ENCODE measurements around the gene LATS2.
"Not testable (repeated sequence)": the region's sequence is repeated elsewhere in the genome, so short reads cannot be mapped to it uniquely, and the experiment has no call there.

The LATS2 gene

GRCh38 chr13:21075379-21076249 is 14.2 kb upstream of the LATS2 start:
- DNase-seq (ENCODE audit: low read depth, low spot score), result no peak

DNA sequence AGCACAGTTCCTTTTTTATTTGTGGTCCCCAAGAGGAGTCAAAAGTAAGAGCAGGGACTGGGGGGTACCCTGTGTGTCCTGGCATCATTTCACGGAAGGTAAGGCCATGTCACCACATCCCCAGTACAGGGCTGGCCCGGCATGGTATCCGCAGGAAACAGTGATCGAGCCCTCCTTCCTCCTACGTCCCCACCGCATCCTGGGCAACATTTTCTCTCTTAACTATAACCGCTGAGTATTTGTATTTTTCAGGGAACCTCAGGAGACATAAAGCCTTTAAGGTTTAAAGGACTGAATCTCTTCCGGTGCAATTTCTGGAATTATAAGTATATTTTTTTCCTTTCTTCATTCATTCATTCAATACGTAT is 13.6 kb upstream of the LATS2 start:
- DNase-seq (ENCODE audit: low read depth, low spot score), result no peak

DNA sequence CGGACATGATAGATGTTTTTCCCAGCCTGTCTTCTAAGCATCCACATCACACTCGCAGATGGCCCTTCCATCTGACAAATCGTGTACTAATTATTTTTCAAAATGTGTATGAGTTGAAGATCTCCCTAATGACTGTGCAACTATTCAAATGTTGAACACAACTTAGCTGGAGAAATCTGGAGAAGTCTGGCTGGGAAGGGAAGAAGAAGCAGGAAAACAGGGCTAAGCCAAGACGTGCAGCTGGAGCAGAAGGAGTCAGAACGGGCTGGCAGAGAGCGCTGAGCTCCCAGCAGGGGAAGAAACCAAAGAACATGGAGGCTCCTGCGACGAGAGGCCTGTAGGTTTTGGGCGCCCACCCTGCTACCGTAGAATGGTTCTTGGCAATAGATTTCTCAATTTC is 13.2 kb upstream of the LATS2 start:
- DNase-seq (ENCODE audit: low read depth, low spot score), result no peak

- no peak for DNase-seq (ENCODE audit: low read depth, low spot score)
Observed at GRCh38 chr13:21071924-21072323, 10.5 kb upstream of the LATS2 start.

DNA sequence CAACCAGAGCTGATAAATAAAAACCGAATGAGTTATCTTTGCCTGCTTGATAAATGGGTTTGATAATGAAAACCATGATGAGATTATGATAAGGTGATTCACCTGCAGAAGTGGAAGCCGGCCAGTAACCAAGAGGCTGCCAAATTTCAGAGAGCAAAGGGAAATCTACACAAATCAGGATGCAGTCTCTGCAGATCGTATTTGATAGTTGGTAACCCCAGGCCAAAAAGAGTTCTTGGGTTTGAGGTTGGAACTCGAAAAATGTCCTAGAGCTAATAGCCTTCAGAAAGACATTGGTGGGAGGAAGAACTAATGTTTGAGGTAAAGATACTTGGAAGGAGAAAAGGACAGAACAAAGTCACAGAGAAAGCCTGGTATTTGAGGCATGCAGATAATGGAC is 9.6 kb upstream of the LATS2 start:
- DNase-seq (ENCODE audit: low read depth, low spot score), result no peak

DNA sequence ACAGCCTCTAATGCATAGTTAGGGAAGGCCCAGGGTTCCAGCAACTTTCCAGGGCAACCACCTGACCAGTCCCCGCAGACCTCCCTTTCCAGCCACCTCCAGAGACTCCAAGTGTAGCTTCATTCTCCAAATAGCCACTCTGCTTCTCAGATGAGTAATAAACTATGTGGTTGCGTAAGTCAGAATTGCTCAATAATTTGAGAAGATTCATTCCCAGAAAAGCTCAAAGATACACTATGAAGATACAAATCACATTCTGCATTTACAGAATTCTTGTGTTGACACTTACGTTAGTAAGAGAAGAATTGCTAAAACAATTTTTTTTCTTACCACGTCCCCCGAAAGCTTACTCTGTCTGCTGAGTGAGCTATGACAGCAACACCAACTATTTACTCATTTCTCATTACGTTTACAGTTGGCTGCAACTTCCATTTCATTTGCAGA is 8.2 kb upstream of the LATS2 start:
- DNase-seq (ENCODE audit: low read depth, low spot score), result peak; percentile 54

DNA sequence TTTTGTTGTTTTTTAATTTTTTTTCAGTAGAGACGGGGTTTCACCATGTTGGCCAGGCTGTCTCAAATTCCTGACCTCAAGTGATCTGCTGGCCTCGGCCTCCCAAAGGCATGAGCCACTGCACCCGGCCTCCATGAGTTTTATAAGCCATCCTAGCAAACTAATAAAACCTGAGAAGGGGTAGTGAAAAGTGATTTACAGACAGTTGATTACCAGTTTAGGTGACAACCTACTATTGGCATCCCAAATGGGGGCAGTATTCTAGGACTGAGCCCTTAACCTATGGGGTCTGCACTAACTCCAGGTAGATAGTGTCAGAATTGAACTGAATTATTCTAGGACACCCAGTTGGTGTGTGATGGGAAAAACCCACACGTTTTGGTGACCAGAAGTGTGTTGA is 6.5 kb upstream of the LATS2 start:
- no peak for DNase-seq (ENCODE audit: low read depth, low spot score)

DNA sequence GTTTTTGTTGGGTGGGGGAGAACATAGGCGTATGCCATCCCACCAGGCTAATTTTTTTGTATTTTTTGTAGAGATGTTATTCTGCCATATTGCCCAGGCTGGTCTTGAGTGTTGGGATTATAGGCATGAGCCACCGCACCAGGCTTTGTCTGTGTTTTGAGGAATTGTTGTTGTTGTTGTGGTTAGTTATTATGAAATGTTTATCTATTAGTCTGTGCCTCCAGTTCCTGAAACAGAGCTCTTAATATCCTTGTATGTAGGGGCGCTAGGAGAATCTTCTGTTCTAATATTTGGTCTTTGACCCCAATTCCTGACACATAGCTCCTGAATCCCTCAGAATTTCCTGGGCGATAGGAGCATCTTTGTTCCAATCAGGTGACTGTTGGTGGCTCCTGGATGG is 5.6 kb upstream of the LATS2 start:
- DNase-seq (ENCODE audit: low read depth, low spot score), result no peak

DNA sequence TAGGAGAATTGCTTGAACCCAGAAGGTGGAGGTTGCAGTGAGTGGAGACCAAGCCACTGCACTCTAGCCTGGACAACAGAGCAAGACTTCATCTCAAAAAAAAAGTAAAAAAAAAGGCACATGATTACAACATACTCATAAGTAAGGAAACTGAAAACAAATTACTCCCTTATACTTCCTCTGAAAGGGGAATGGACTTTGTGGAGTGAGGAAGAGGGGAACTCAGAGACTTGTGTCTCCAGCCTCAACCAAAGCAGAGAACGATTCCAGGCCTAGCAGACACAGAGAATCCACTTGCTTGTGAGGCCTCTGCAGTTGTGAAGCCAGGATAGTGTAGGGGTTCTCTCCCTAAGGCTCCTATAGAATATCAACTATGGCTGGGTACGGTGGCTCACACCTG is 4.3 kb upstream of the LATS2 start:
- DNase-seq (ENCODE audit: low read depth, low spot score), result no peak

DNA sequence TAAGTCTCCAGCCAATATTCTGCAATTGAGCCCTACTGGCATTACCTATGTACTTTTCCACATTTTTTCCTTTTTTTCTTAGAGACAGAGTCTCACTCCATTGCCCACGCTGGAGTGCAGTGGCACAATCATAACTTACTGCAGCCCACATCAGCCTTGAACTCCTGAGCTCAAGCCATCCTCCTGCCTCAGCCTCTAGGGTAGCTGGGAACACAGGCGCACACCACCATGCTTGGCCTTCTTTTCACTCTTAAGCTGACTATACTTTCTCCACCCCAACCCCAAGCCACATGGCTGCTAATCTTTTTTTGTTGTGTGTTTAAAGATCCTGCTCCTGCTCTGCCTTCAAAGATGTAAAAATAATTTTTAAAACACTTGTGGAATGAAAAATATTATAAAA is 1.6 kb upstream of the LATS2 start:
- no peak for DNase-seq (ENCODE audit: low read depth, low spot score)

DNA sequence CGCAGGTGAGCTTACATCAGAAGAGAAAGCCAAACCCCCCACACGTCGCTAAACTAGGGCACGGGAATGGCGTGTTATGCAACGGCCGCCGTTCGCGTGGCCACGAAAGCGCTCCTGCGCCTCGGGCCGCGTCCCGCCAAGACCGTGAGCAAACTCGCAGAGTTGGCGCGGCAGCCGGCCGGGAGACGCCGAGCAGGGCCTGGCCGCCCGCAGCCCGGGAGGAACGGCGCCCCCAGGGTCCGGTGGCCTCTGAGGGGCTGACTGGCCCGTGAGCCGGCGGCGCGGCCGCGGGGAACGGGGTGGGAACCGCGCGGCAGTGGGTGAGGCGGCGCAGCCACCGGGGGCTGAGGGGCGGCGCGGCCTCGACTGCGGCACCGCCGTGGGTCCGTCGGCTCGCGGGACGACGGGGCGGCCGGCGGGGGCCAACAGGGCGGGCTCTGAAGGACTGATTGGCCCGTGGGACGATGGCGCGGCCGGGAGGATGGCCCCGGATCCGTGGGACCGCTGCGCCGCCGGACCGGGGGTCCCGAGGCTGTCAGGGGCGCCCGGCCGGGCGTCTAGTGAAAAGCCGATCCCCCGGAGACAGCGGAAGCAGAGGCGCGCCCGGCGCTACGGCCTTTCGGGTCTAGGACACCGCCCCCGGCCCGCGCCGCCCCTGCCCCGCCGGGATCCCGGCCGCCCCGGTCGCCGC is 903 bp downstream of the LATS2 start:
- no peak for DNase-seq (ENCODE audit: low read depth, low spot score)

DNA sequence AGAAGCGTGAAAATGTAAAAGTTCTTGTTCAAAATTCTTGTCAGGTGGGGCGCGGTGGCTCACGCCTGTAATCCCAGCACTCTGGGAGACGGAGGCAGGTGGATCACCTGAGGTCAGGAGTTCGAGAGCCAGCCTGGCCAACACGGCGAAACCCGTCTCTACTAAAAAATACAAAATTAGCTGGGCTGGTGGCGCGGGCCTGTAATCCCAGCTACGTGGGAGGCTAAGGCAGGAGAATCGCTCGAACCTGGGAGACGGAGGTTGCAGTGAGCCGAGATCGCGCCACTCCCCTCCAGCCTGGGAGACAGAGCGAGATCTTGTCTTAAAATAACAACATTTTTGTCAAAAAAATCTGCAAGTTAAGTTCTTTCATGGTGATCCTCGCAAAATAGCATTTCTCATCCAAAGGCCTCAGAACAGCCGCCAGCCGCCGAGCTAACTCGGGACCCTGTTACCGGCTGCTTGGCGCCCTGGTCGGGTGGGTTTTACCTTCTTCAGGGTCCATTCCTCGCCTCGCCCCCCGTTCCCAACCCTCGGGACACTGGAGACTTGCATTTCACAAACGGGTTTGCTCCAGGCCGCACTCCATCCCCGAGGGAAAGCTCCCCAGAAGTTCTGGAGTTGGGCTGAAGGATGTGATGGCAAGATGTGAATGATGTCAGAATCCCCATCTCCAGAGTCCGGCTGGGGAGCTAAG is 1.6 kb downstream of the LATS2 start:
- DNase-seq (ENCODE audit: low read depth, low spot score), result no peak

DNA sequence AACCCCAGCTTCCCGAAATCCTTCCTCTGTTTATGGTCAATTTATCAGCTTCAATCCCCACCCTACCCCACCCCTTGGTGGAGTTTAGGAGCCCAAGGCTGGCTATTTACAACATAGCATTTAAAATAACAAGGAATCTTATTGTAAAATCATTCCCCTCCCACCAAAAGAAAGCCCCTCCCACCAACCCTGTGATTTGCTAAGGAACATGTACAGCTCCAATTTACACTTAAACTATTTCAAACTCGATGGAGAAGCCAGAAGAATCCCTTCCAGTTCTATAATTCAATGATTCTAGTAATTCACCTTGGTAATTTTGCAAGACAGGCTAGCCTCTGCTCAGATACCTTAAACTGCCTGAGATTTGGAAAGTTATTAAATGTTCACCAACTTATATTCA is 3.0 kb downstream of the LATS2 start:
- no peak for DNase-seq (ENCODE audit: low read depth, low spot score)

DNA sequence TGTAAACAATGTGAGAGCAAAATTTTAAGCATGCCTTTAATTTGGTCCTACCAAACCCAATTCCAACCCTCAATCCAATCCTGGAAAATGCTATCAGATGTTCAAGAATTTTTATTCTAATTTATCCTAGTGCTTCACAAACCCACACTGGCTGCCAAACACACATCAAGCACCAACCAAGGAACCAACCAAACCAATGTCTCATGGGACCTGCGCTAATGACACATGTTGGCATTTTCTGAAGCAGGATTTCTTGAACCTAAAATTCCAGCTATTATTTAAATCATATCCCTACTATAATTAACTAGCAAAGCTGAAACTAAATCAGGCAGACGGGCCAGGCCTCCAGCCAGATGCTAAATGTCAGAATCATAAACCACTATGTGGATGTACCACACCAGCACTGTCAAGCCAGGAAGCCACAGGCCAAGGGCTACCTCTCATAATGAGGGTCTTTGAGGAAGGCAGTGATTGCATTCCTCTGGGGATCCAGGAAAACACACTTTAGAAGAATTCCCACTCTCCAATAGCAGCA is 5.8 kb downstream of the LATS2 start:
- no peak for DNase-seq (ENCODE audit: low read depth, low spot score)

GRCh38 chr13:21055016-21055415 is 6.4 kb downstream of the LATS2 start:
- no peak for DNase-seq (ENCODE audit: low read depth, low spot score)

DNA sequence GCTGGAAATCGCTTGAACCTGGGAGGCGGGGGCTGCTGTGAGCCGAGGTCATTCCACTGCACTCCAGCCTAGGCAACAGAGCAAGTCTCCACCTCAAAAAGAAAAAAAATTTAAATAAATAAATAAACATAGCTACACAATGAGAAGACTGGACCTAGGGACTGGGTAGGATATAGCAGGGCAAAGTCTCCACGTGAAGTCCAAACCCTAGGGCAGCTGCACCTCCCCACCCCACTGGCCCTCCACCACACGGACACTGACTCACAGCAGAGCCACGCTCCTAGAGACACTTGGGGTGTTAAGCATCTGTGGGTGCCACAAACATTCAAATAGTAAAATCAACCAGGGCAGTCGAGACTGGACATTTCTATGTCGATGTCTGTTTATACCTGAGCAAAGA is 7.1 kb downstream of the LATS2 start:
- no peak for DNase-seq (ENCODE audit: low read depth, low spot score)

- DNase-seq (ENCODE audit: low read depth, low spot score), result no peak
Observed at GRCh38 chr13:21053231-21053630, 8.2 kb downstream of the LATS2 start.

DNA sequence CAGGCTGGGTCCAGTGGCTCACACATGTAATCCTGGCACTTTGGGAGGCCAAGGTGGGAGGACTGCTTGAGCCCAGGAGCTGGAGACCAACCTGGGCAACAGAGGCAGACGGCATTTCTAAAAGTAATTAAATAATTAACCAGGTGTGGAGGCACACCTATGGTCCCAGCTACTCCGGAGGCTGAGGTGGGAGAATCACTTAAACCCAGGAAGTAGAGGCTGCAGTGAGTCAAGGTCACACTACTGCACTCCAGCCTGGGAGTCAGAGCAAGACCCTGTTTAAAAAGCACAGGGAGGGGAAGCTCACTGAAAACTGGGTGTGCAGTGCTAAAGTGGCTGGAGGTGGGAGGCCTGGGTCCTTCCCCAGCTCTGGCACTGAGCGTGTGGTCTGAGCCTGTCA is 9.7 kb downstream of the LATS2 start:
- DNase-seq (ENCODE audit: low read depth, low spot score), result no peak

DNA sequence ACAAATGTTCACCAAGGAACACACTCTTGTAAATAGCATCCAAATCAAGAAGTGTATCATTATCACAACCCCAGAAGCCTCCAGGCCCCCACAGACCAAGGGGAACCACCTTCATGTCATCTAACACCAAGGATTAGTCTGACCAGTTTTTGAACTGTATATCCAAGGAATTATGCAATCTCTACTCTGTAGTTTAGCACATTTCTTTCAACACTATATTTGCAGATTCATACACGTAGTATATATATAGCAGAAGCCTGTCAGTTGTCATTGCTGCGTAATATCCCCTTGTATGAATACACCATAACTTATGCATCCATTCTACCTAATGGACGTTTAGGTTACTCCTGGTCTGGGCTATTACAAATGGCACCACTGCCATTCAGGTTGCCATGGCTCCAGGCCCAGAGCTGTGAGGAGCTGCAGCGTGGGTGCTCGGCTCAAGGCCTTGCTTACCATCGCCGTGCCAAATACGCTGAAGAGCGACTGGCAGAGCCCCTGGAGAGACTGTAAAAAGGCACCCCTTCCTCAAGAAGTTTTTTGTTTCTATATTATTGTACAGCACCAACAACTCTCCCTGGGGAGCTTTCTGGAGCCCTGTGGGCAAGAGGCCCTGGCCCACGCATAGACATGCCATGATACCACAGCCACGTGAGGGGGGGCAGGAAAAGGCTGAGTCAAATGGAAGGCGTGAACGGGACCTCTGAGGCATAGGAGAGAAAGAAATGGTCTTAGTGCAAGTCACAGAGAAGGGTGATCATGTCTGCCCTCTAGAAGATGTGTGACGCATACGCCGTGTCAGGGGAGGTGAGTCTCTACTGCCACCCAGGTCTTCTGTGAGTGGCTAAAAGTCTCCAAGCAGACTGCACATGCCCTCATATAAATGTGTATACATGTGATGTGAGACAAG is 10.8 kb downstream of the LATS2 start:
- no peak for DNase-seq (ENCODE audit: low read depth, low spot score)

DNA sequence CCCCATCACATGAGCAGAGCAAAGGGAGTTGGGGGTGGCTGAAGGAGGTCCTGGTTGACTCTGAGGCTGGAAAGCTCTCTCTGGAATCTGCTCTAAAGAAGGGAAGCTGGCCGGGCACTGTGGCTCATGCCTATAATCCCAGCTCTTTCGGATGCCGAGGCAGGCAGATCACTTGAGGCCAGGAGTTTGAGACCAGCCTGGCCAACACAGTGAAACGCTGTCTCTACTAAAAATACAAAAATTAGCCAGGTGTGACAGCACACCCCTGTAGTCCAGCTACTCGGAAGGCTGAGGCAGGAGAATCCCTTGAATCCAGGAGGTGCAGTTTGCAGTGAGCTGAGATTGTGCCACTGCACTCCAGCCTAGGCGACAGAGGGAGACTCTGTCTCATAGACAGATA is 11.7 kb downstream of the LATS2 start:
- DNase-seq (ENCODE audit: low read depth, low spot score), result not testable (repeated sequence)
